K562 (cell line): ENCODE results near the gene LRP1. TPM values are rescaled to one million over a fixed set of nuclear protein-coding genes. Genes with fewer than 3 reads are reported as not detected.

Source experiments
- ATAC-seq: fragments of 200-7000 bp; cut with Tn5 transposase; 3 replicates; pipeline ENCODE4 v1.9.1; 2020; ENCODE audit warnings: moderate library complexity
- BruUV-seq: library from RNA; stranded (reverse); fragments of 400-500 nt; replicated peaks from 2 replicates; lab custom pipeline; 2021; lab: Mats Ljungman, UMichigan
- CTCF ChIA-PET: fragments of 300-600 bp; formaldehyde crosslinking; extraction: SDS; loops from one replicate; lab custom pipeline; 2021; ENCODE audit warnings: low intra/inter-chr PET ratio; lab: Yijun Ruan, JAX
- POLR2A ChIA-PET: fragments of 300-600, 350-650 bp; sonication (Branson Sonifier 250); formaldehyde crosslinking; extraction: SDS; loops from one replicate; lab custom pipeline; 2021; ENCODE audit warnings: antibody characterized with exemption, inconsistent platforms; lab: Yijun Ruan, JAX
- DNase-seq, 4 experiments: peaks; one replicate each; pipeline versions ENCODE4 v3.0.0 to v3.0.0-alpha.2; 2011 to 2018; ENCODE audit warnings: low spot score in 3 of 4, mixed read lengths in 3 of 4; ENCODE audit errors: extremely low read depth in 1 of 4
- FAIRE-seq: peaks from 2 replicates; lab custom pipeline; 2011; peaks lifted over from hg19 to GRCh38; lab: Jason Lieb, UNC
- H2AFZ ChIP-seq: 2 replicates; pipeline ENCODE4 v1.6.0; 2011; ENCODE audit warnings: low read depth, low read length, control low read depth, inconsistent platforms
- H3K27ac ChIP-seq: fragments of 200-600 bp; 3 replicates; pipeline ENCODE4 v1.8.0; 2011; ENCODE audit warnings: low read depth, mild to moderate bottlenecking, control low read depth, inconsistent platforms, low read length, moderate library complexity, mixed read lengths; ENCODE audit errors: extremely low read depth
- H3K27me3 ChIP-seq, 2 experiments: fragments of 300-600 bp in 1 of 2; 2 replicates in 1 of 2; 3 replicates in 1 of 2; pipeline versions ENCODE4 v1.6.0 to v1.8.0; 2011; ENCODE audit warnings: inconsistent platforms in 2 of 2, low read length in 2 of 2, mild to moderate bottlenecking in 1 of 2, mixed read lengths in 1 of 2, moderate library complexity in 1 of 2; ENCODE audit not compliant: control insufficient read depth in 2 of 2, insufficient read depth in 2 of 2
- H3K36me3 ChIP-seq: fragments of 300-600 bp; 3 replicates; pipeline ENCODE4 v1.8.0; 2011; ENCODE audit warnings: mild to moderate bottlenecking, low read length, inconsistent platforms; ENCODE audit not compliant: control insufficient read depth, insufficient read depth
- H3K4me1 ChIP-seq, 2 experiments: fragments of 200-600 bp in 1 of 2; replicated peaks in 1 of 2; 2 replicates in 1 of 2; 3 replicates in 1 of 2; pipeline versions ENCODE4 v1.5.1 to v1.8.0; 2011; ENCODE audit warnings: inconsistent platforms in 2 of 2, low read length in 2 of 2, mild to moderate bottlenecking in 1 of 2, mixed read lengths in 1 of 2, moderate library complexity in 1 of 2; ENCODE audit not compliant: control insufficient read depth in 2 of 2, insufficient read depth in 2 of 2
- H3K4me2 ChIP-seq: 2 replicates; pipeline ENCODE4 v1.6.1; 2011; ENCODE audit warnings: low read length, control low read depth, inconsistent platforms, mixed read lengths; ENCODE audit not compliant: insufficient read depth
- H3K4me3 ChIP-seq: fragments of 200-600 bp; sonication (generic), shearing (Covaris generic); 2 replicates; pipeline ENCODE4 v1.5.1; 2016; ENCODE audit warnings: control low read depth, inconsistent platforms
- H3K79me2 ChIP-seq: fragments of 200-600 bp; 3 replicates; pipeline ENCODE4 v1.8.0; 2011; ENCODE audit warnings: low read length, inconsistent platforms; ENCODE audit not compliant: control insufficient read depth, insufficient read depth
- H3K9ac ChIP-seq, 2 experiments: 2 replicates each; pipeline versions ENCODE4 v1.6.0 to v1.6.1; 2011; ENCODE audit warnings: low read depth in 2 of 2, low read length in 2 of 2, control low read depth in 1 of 2, inconsistent platforms in 1 of 2, mild to moderate bottlenecking in 1 of 2, mixed read lengths in 1 of 2; ENCODE audit not compliant: insufficient read depth in 1 of 2
- H3K9me1 ChIP-seq: one replicate; pipeline ENCODE4 v1.6.0; 2011; ENCODE audit warnings: inconsistent platforms, mild to moderate bottlenecking, low read length, moderate library complexity; ENCODE audit not compliant: control insufficient read depth, insufficient read depth
- H3K9me3 ChIP-seq: replicated peaks from 2 replicates; pipeline ENCODE4 v1.5.1; 2011; ENCODE audit warnings: low read depth, low read length, inconsistent platforms; ENCODE audit not compliant: control insufficient read depth, insufficient read depth
- H4K20me1 ChIP-seq: replicated peaks from 2 replicates; pipeline ENCODE4 v1.6.1; 2011; ENCODE audit warnings: low read length, inconsistent platforms, mixed read lengths; ENCODE audit not compliant: control insufficient read depth, insufficient read depth
- KDM2B ChIP-seq: fragments of 250-450 bp; sonication (Bioruptor Pico); IDR thresholded peaks from 2 replicates; pipeline ENCODE4 v1.8.0; 2021; ENCODE audit warnings: mild to moderate bottlenecking, moderate library complexity
- L3MBTL2 ChIP-seq: fragments of 450-650 bp; IDR thresholded peaks from 2 replicates; pipeline ENCODE4 v1.6.1; 2016; ENCODE audit warnings: mild to moderate bottlenecking, moderate library complexity
- MAZ ChIP-seq, 2 experiments: fragments of 450-650 bp in 1 of 2; sonication (generic) in 1 of 2; formaldehyde crosslinking; IDR thresholded peaks in 1 of 2; conservative IDR thresholded peaks in 1 of 2; 2 replicates each; pipeline versions ENCODE4 v1.4.0 to v1.5.0; 2020; ENCODE audit warnings: mild to moderate bottlenecking in 1 of 2, missing genetic modification reagents in 1 of 2
- NR2C2 ChIP-seq, 2 experiments: fragments of 200-800 bp in 1 of 2; sonication (Bioruptor generic) in 1 of 2; sonication (generic) in 1 of 2; formaldehyde crosslinking in 1 of 2; IDR thresholded peaks; 2 replicates each; pipeline versions ENCODE4 v1.6.1 to v1.8.0; 2016 to 2022; ENCODE audit warnings: mild to moderate bottlenecking in 1 of 2, missing compliant biosample characterization in 1 of 2, missing genetic modification characterization in 1 of 2, missing genetic modification reagents in 1 of 2
- RB1 ChIP-seq: fragments of 450-650 bp; IDR thresholded peaks from 2 replicates; pipeline ENCODE4 v1.6.1; 2017; ENCODE audit warnings: low read depth, mild to moderate bottlenecking
- SMARCA4 ChIP-seq: fragments of 450-650 bp; IDR thresholded peaks from 2 replicates; pipeline ENCODE4 v1.6.1; 2016
- ZBTB7A ChIP-seq: IDR thresholded peaks from 2 replicates; pipeline ENCODE4 v1.6.1; 2011; ENCODE audit warnings: low read depth, mild to moderate bottlenecking, low read length, moderate library complexity, borderline replicate concordance; ENCODE audit not compliant: control insufficient read depth
- ZNF561 ChIP-seq: fragments of 450-650 bp; formaldehyde crosslinking; conservative IDR thresholded peaks from 2 replicates; pipeline ENCODE4 v1.4.0; 2020; ENCODE audit warnings: mild to moderate bottlenecking, moderate library complexity
- WGBS: fragments of 100-300 bp; shearing (Covaris generic); methylation state at CpG from one replicate; pipeline ENCODE4 v1.1.6; 2016; ENCODE audit warnings: low coverage, mixed read lengths; ENCODE audit not compliant: insufficient coverage; ENCODE audit errors: missing lambda C conversion rate; 5-methylcytosine and 5-hydroxymethylcytosine counted together
- in situ Hi-C: fragments of 300-500 bp; cut with MboI; formaldehyde crosslinking; loops from 4 replicates; pipeline ENCODE4 v1.15.0; 2018; ENCODE audit warnings: inconsistent platforms, mixed read lengths
- intact Hi-C: fragments of 100-400 bp; cut with micrococcal nuclease; formaldehyde crosslinking; loops from 2 replicates; pipeline ENCODE4 v1.14.2; 2022
- polyA plus RNA-seq, 8 experiments: library from polyadenylated mRNA; depleted of rRNA in 4 of 8; stranded (reverse) in 5 of 8; unstranded in 3 of 8; fragments of >200 nt; fragmentation: Nextera tagmentation in 2 of 8; fragmentation: Illumina TruSeq in 1 of 8; extraction: Ambion mirVana in 2 of 8; extraction: Trizol in 1 of 8; gene quantifications; 2 replicates each; pipeline versions ENCODE4 v1.2.1 to v1.2.3, GENCODE V29; 2011 to 2014; ENCODE audit warnings: inconsistent platforms in 1 of 8, missing spikeins in 1 of 8
- total RNA-seq, 7 experiments: library from RNA; depleted of rRNA in 6 of 7; stranded (reverse); fragments of >200 nt in 6 of 7; fragmentation: Illumina TruSeq in 2 of 7; extraction: Trizol in 2 of 7; gene quantifications; 2 replicates each; pipeline versions ENCODE4 v1.2.1 to v1.2.3, GENCODE V29; 2011 to 2021; ENCODE audit warnings: low replicate concordance in 1 of 7
- TF ChIP-seq, protein P1 (sequence below), 3 experiments: IDR thresholded peaks in 2 of 3; conservative IDR thresholded peaks in 1 of 3; 2 replicates each; pipeline ENCODE4 v1.5.1; 2011 to 2012; ENCODE audit warnings: low read length in 3 of 3, mild to moderate bottlenecking in 3 of 3, control low read depth in 2 of 3, improper control_type of control experiment in 1 of 3, inconsistent platforms in 1 of 3, low read depth in 1 of 3, mixed read lengths in 1 of 3, moderate library complexity in 1 of 3; ENCODE audit not compliant: insufficient read depth in 2 of 3
- TF ChIP-seq, protein P2 (sequence below): fragments of 450-650 bp; IDR thresholded peaks from 2 replicates; pipeline ENCODE4 v1.6.1; 2016
- TF ChIP-seq, protein P3 (sequence below): fragments of 200-800 bp; sonication (Bioruptor generic); IDR thresholded peaks from 2 replicates; pipeline ENCODE4 v1.6.1; 2017; ENCODE audit warnings: missing genetic modification characterization, missing compliant biosample characterization
- TF ChIP-seq, protein P4 (sequence below), 2 experiments: IDR thresholded peaks; 2 replicates each; pipeline ENCODE4 v1.6.1; 2011; ENCODE audit warnings: borderline replicate concordance in 1 of 2, control low read depth in 1 of 2, low read depth in 1 of 2, low read length in 1 of 2, mild to moderate bottlenecking in 1 of 2, mixed read lengths in 1 of 2, moderate library complexity in 1 of 2; ENCODE audit not compliant: insufficient read depth in 1 of 2, insufficient read length in 1 of 2, poor library complexity in 1 of 2, severe bottlenecking in 1 of 2; ENCODE audit errors: extremely low read depth in 1 of 2

The LRP1 gene
- total and polyA plus RNA-seq, 9 of the 15 experiments (the other 6 are each of a cell fraction or from before 2014, with no cell fraction given) = 0.04 to 0.64 (median 0.19) TPM; not detected in 2

DNA sequence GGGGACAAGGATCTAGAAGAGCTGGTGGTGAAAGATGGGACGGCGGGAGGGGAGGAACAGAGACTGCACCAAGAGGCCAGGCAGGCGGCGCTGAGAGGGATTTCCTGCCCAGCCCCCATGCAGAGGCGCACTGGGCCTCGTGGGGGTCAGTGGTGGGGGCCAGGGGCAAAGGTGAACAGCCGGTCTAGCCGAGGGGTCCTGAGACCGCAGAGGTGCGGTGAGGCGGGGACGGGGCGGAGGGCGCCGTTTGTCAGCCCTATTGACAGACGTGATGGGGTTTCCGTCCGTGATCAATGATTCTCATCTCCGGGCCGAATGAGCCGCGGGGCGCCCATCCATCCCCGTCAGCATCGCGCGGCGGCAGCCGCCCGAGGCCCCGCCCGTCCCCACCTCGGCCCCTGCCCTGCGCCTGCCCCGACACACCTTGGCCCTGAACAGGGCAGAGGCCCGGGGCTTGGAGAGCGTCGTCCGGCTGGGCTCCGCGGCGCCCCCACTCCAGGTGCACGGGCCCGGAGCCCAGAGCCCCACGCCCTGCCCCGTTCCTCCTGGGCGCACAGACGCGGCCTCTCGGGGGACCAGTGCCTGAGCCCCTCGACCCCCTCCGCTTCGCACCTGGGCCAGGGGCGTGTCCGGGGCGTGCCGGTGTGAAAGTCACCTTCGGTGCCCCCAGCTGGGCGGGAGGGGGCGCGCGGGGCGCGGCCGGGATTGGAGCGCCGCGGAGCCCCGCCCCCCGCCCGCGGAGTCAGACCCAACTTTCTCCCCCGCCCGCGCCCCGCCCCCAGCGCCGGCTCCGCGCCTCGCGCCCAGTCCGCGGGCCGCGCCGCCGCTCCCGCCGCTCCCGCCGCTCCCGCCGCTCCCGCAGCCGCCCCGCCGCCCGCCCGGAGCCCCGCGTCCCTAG lies 88.0 kb downstream of the LRP1 start, which contains the start of gene NXPH4:
NXPH4 (plus strand) TSS at position 781 of the 898 bp plus-strand sequence. CDS start 176 bp downstream, outside the sequence.
- WGBS = 3% methylated on average over 28 of the region's 102 CpGs
- FAIRE-seq = no peak
- peak within 1 kb of the TSS; percentile 76 for H3K4me2 ChIP-seq
- in situ Hi-C loops (no loop called here), intact Hi-C loops (no loop called here)
- H2AFZ ChIP-seq = peak within 1 kb of the TSS; percentile 82
- no peaks in the 10 kb centered on the region for H3K9me3 ChIP-seq
- no peaks in the 10 kb centered on the region for H3K36me3 ChIP-seq
- peak; percentile 23 for ATAC-seq
- BruUV-seq = no TSS peak
- peak; percentile 72 to 95 (median 90) for DNase-seq
- H3K27ac ChIP-seq = no peak within 1 kb of the TSS
- ChIA-PET POLR2A (interaction anchor here (0.6 to 2.2 kb wide), 4 partner anchors 13 to 406 kb away, joined by 3 to 8 read pairs (median 3); partner anchors contain the start of gene SHMT2), CTCF (interaction anchor here (0.7 to 7.2 kb wide), 2 partner anchors 22 to 28 kb away, joined by 4 to 186 read pairs; a partner anchor contains a TSS)
- H3K4me1 ChIP-seq = peaks cover 17 to 57% of the 10 kb centered on the region in 2 experiments; a peak in 4 of 5 replicates
- H3K27me3 ChIP-seq = peaks cover 44 to 71% of the 10 kb centered on the region in 2 experiments
- H3K79me2 ChIP-seq = no peaks in the 10 kb centered on the region
- H3K9ac ChIP-seq = peak within 1 kb of the TSS in 1 of 2 experiments; percentile 90; a peak in 2 of 4 replicates
- H3K9me1 ChIP-seq = peaks cover 3% of the 10 kb centered on the region
- peaks cover 13% of the 10 kb centered on the region; the same call in 1 of the 2 replicates for H4K20me1 ChIP-seq
- H3K4me3 ChIP-seq = peak within 1 kb of the TSS; percentile 39
- TF ChIP-seq KDM2B (CRISPR knock-in tag) (peak; percentile 80; the same call in 1 of the 2 replicates), ZNF561 (CRISPR knock-in tag) (no peak), MAZ (CRISPR knock-in tag; conservative IDR thresholded peaks at IDR 0.05 in 1 of 2, IDR thresholded peaks at IDR 0.05 in 1 of 2) (peak in 1 of 2 experiments; percentile 43; a peak in 2 of 4 replicates), NR2C2 (CRISPR knock-in tag; IDR thresholded peaks at IDR 0.05) (no peak), NR2C2 (tag; IDR thresholded peaks at IDR 0.05) (0 out of 2 replicates have a peak, but pooled peaks have one; percentile 32), ZBTB7A (peak; percentile 82; the same call in 1 of the 2 replicates), SMARCA4 (no peak), RB1 (0 out of 2 replicates have a peak, but pooled peaks have one; percentile 25), L3MBTL2 (peak; percentile 86)
- TF ChIP-seq, protein P1, sequence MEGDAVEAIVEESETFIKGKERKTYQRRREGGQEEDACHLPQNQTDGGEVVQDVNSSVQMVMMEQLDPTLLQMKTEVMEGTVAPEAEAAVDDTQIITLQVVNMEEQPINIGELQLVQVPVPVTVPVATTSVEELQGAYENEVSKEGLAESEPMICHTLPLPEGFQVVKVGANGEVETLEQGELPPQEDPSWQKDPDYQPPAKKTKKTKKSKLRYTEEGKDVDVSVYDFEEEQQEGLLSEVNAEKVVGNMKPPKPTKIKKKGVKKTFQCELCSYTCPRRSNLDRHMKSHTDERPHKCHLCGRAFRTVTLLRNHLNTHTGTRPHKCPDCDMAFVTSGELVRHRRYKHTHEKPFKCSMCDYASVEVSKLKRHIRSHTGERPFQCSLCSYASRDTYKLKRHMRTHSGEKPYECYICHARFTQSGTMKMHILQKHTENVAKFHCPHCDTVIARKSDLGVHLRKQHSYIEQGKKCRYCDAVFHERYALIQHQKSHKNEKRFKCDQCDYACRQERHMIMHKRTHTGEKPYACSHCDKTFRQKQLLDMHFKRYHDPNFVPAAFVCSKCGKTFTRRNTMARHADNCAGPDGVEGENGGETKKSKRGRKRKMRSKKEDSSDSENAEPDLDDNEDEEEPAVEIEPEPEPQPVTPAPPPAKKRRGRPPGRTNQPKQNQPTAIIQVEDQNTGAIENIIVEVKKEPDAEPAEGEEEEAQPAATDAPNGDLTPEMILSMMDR (IDR thresholded peaks at IDR 0.05 in 2 of 3, conservative IDR thresholded peaks at IDR 0.05 in 1 of 3; ENCODE audit: insufficient read depth in 2 of 3, low read depth in 1 of 3, low read length in 3 of 3) = peak in 1 of 3 experiments; percentile 9; a peak in 1 of 6 replicates
- TF ChIP-seq, protein P2, sequence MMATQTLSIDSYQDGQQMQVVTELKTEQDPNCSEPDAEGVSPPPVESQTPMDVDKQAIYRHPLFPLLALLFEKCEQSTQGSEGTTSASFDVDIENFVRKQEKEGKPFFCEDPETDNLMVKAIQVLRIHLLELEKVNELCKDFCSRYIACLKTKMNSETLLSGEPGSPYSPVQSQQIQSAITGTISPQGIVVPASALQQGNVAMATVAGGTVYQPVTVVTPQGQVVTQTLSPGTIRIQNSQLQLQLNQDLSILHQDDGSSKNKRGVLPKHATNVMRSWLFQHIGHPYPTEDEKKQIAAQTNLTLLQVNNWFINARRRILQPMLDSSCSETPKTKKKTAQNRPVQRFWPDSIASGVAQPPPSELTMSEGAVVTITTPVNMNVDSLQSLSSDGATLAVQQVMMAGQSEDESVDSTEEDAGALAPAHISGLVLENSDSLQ = 0 out of 2 replicates have a peak, but pooled peaks have one; percentile 7
- TF ChIP-seq, protein P3, sequence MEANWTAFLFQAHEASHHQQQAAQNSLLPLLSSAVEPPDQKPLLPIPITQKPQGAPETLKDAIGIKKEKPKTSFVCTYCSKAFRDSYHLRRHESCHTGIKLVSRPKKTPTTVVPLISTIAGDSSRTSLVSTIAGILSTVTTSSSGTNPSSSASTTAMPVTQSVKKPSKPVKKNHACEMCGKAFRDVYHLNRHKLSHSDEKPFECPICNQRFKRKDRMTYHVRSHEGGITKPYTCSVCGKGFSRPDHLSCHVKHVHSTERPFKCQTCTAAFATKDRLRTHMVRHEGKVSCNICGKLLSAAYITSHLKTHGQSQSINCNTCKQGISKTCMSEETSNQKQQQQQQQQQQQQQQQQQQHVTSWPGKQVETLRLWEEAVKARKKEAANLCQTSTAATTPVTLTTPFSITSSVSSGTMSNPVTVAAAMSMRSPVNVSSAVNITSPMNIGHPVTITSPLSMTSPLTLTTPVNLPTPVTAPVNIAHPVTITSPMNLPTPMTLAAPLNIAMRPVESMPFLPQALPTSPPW = peak; percentile 73
- TF ChIP-seq, protein P4, sequence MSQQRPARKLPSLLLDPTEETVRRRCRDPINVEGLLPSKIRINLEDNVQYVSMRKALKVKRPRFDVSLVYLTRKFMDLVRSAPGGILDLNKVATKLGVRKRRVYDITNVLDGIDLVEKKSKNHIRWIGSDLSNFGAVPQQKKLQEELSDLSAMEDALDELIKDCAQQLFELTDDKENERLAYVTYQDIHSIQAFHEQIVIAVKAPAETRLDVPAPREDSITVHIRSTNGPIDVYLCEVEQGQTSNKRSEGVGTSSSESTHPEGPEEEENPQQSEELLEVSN (IDR thresholded peaks at IDR 0.05; ENCODE audit: borderline replicate concordance in 1 of 2, extremely low read depth in 1 of 2, insufficient read depth in 1 of 2, insufficient read length in 1 of 2, low read depth in 1 of 2, low read length in 1 of 2, poor library complexity in 1 of 2, severe bottlenecking in 1 of 2) = peak in 1 of 2 experiments; percentile 37
